ENCODE data around the gene EIF3K.
A peak's percentile ranks its signal among the peaks of the same experiment; 100 is the strongest.

EIF3K gene

DNA sequence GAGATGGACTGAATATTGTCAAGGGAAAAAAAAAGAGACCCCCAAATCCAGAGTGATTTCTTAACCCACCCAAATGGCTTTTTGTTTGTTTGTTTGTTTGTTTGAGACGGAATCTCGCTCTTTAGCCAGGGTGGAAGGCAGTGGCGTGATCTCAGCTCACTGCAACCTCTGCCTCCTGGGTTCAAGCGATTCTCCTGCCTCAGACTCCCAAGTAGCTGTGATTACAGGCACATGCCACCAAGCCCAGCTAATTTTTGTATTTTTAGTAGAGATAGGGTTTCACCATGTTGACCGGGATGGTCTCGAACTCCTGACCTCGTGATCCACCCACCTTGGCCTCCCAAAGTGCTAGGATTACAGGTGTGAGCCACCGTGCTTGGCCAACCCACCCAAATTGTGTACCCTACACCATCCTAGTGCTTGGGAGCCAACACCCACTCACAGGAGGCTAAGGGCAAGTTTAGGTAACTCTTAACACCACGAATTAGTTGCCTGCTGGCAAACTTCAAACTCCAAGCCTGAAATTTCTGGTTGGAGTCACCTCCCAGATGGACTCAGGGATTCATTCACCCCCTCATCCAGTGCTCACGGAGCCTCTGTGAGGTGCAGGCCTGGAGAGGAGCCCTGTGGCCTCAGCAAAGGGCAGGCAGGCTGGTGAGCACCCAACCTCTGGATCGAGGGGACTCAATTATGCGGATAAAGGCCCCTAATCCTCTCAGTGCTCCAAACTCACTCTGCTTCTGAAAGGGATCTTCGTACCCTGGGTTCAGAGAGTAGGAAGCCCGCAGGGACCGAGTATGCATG lies 66.1 kb downstream of the EIF3K start:
- in situ Hi-C loops (cut with MboI; ENCODE audit: low sequenced_read_pairs, unreplicated experiment): no loop called here
- DNase-seq (ENCODE audit: low spot score): no peak
- TF ChIP-seq, protein P1, sequence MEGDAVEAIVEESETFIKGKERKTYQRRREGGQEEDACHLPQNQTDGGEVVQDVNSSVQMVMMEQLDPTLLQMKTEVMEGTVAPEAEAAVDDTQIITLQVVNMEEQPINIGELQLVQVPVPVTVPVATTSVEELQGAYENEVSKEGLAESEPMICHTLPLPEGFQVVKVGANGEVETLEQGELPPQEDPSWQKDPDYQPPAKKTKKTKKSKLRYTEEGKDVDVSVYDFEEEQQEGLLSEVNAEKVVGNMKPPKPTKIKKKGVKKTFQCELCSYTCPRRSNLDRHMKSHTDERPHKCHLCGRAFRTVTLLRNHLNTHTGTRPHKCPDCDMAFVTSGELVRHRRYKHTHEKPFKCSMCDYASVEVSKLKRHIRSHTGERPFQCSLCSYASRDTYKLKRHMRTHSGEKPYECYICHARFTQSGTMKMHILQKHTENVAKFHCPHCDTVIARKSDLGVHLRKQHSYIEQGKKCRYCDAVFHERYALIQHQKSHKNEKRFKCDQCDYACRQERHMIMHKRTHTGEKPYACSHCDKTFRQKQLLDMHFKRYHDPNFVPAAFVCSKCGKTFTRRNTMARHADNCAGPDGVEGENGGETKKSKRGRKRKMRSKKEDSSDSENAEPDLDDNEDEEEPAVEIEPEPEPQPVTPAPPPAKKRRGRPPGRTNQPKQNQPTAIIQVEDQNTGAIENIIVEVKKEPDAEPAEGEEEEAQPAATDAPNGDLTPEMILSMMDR (IDR thresholded peaks at IDR 0.05; ENCODE audit: borderline replicate concordance, control extremely low read depth, extremely low read depth, insufficient read depth, missing control alignments): no peak

DNA sequence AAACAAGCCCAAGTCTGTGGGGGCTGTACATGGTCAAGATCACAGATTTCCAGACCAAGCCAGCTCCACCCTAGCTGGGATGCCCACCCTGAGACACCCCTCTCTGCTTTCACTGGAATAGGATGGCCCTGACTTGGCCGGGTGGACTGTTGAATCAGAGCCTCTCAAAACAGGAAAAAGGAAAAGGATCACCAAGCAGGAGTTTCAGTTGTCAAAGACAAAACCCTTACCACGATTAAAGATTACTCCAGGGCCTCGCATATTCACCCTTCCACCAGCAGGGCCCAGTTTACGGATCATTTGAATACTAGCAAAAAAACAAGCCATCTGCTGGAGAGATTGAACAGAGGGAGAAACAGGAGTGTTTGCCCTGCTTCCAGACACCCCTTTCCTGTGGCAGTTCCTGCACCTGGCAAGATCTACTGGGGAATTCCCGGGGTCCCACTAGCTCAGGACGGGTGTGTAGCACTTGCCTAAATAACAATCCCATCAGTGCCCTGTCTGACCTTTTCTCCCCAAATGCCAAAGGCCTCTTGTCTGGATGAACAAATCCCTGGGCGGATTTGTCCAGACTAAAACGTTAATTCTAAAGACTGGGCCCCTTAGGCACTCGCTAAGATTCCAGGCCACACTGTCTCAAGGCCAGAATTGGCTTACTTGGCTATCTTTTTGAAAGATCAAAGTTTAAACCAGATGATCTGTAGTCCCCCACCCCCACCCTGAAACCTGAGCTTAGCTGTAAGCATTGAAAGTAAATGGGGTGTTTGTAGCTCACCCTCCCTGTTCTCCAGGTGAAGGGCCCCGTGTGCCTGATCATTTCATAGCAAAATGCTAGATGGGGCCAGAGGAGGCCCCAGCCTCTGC lies 66.9 kb downstream of the EIF3K start:
- no peak for DNase-seq (ENCODE audit: low spot score)
- in situ Hi-C loops (cut with MboI; ENCODE audit: low sequenced_read_pairs, unreplicated experiment): no loop called here
- TF ChIP-seq, protein P1 (IDR thresholded peaks at IDR 0.05; ENCODE audit: borderline replicate concordance, control extremely low read depth, extremely low read depth, insufficient read depth, missing control alignments): no peak

DNA sequence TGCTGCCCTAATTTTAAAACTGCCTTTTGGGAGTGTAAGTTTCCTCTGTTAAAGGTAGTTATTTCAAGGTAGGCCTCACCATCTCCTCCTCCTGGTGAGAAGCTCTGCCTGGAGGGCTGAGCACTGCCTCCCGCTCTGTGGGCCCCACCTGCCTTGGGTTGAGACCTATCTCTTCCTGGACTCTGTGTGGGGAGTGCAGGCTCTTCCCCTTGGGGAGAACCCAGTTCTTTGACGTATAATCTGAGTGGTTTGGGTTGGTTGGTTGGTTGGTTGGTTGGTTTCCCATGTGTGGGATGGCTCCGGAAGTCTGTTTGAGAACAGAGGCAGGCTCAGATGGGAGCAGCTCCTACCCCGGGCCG lies 67.5 kb downstream of the EIF3K start:
- TF ChIP-seq, protein P1 (IDR thresholded peaks at IDR 0.05; ENCODE audit: borderline replicate concordance, control extremely low read depth, extremely low read depth, insufficient read depth, missing control alignments): no peak
- in situ Hi-C loops (cut with MboI; ENCODE audit: low sequenced_read_pairs, unreplicated experiment): no loop called here
- DNase-seq (ENCODE audit: low spot score): peak; percentile 68
